Smooth muscle cell (in vitro differentiated cells): ENCODE measurements around the gene NBPF12. TPM values are rescaled to one million over a fixed set of nuclear protein-coding genes. Genes with fewer than 3 reads are reported as not detected.
"Not testable (repeated sequence)": the region's sequence is repeated elsewhere in the genome, so short reads cannot be mapped to it uniquely, and the experiment has no call there.

Experiments
- DNase-seq: peaks from one replicate; lab custom pipeline; 2025; ENCODE audit not compliant: unreplicated experiment; lab: John Stamatoyannopoulos, UW
- H2AFZ ChIP-seq: fragments of 200-600 bp; sonication (generic); 2 replicates; pipeline ENCODE4 v1.6.0; 2016; ENCODE audit warnings: antibody characterized with exemption, low read depth, mild to moderate bottlenecking
- H3F3A ChIP-seq: fragments of 200-600 bp; sonication (generic); 2 replicates; pipeline ENCODE4 v1.6.0; 2017; ENCODE audit warnings: antibody characterized with exemption, low read depth
- H3K27ac ChIP-seq: fragments of 200-600 bp; sonication (generic); 2 replicates; pipeline ENCODE4 v1.5.1; 2016; ENCODE audit warnings: low read depth, mild to moderate bottlenecking
- H3K27me3 ChIP-seq: fragments of 200-600 bp; sonication (generic); 2 replicates; pipeline ENCODE4 v1.6.1; 2016; ENCODE audit warnings: low read depth, mild to moderate bottlenecking
- H3K36me3 ChIP-seq: fragments of 200-600 bp; sonication (generic); 2 replicates; pipeline ENCODE4 v1.5.1; 2016; ENCODE audit warnings: low read depth
- H3K4me1 ChIP-seq: fragments of 200-600 bp; sonication (generic); 2 replicates; pipeline ENCODE4 v1.5.1; 2016; ENCODE audit warnings: low read depth
- H3K4me2 ChIP-seq: fragments of 200-600 bp; sonication (generic); 2 replicates; pipeline ENCODE4 v1.6.0; 2016; ENCODE audit warnings: mild to moderate bottlenecking
- H3K4me3 ChIP-seq: fragments of 200-600 bp; sonication (generic); 2 replicates; pipeline ENCODE4 v1.5.1; 2016; ENCODE audit warnings: mild to moderate bottlenecking
- H3K79me2 ChIP-seq: fragments of 200-600 bp; sonication (generic); 2 replicates; pipeline ENCODE4 v1.6.0; 2016; ENCODE audit warnings: low read depth, mild to moderate bottlenecking
- H3K9ac ChIP-seq: fragments of 200-600 bp; sonication (generic); 2 replicates; pipeline ENCODE4 v1.6.0; 2016; ENCODE audit warnings: low read depth
- H3K9me3 ChIP-seq: fragments of 200-600 bp; sonication (generic); replicated peaks from 2 replicates; pipeline ENCODE4 v1.5.1; 2016; ENCODE audit warnings: low read depth
- H4K20me1 ChIP-seq: fragments of 200-600 bp; sonication (generic); 2 replicates; pipeline ENCODE4 v1.6.0; 2016; ENCODE audit warnings: low read depth
- WGBS: methylation state at CpG from one replicate; pipeline ENCODE4 v1.1.7; 2016; ENCODE audit warnings: low lambda C conversion rate; 5-methylcytosine and 5-hydroxymethylcytosine counted together
- polyA plus RNA-seq: library from polyadenylated mRNA; unstranded; fragments of >200 nt; fragmentation: Nextera tagmentation; extraction: Ambion mirVana; gene quantifications from 2 replicates; pipeline ENCODE4 v1.2.1, GENCODE V29; 2016
- total RNA-seq: library from RNA; depleted of rRNA; stranded (reverse); fragments of >200 nt; gene quantifications from 2 replicates; pipeline ENCODE4 v1.2.3, GENCODE V29; 2014
- TF ChIP-seq, protein P1 (sequence below): fragments of 200-600 bp; sonication (generic); IDR thresholded peaks from 2 replicates; pipeline ENCODE4 v1.5.1; 2017; ENCODE audit warnings: borderline replicate concordance, mild to moderate bottlenecking, antibody characterized with exemption; ENCODE audit not compliant: insufficient read depth, poor library complexity, severe bottlenecking

The NBPF12 gene
- total and polyA plus RNA-seq, 2 experiments from 2014 or later = 2.8 to 5.4 TPM

DNA sequence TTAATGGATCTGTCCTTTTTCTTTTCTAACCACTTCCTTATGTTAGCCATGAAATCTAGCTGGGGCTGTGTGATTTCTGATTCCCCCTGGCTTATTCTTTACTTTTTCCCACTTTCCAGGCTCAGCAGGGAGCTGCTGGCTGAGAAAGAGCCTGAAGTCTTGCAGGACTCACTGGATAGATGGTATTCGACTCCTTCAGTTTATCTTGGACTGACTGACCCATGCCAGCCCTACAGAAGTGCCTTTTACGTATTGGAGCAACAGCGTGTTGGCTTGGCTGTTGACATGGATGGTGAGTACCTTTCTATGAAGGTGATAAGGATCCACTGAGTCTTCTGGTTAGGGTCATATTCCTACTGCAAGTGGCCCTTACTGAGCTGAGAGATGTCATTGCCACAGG, 51.3 kb downstream of the NBPF12 start:
- WGBS = 94% methylated on average over 3 of the region's 3 CpGs
- not testable (repeated sequence) for H3K27ac ChIP-seq, H4K20me1 ChIP-seq, DNase-seq, H3K9me3 ChIP-seq, H3K4me1 ChIP-seq, H3K4me3 ChIP-seq, H3K79me2 ChIP-seq, H3K36me3 ChIP-seq, H3K4me2 ChIP-seq, H3K9ac ChIP-seq, H2AFZ ChIP-seq, H3K27me3 ChIP-seq, H3F3A ChIP-seq

DNA sequence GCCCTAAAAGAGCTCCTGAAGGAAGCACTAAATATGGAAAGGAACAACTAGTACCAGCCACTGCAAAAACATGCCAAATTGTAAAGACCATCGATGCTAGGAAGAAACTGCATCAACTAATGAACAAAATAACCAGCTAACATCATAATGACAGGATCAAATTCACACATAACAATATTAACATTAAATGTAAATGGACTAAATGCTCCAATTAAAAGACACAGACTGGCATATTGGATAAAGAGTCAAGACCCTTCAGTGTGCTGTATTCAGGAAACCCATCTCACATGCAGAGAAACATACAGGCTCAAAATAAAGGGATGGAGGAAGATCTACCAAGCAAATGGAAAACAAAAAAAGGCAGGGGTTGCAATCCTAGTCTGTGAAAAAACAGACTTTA, 70.4 kb downstream of the NBPF12 start:
- H3K4me2 ChIP-seq = not testable (repeated sequence)

DNA sequence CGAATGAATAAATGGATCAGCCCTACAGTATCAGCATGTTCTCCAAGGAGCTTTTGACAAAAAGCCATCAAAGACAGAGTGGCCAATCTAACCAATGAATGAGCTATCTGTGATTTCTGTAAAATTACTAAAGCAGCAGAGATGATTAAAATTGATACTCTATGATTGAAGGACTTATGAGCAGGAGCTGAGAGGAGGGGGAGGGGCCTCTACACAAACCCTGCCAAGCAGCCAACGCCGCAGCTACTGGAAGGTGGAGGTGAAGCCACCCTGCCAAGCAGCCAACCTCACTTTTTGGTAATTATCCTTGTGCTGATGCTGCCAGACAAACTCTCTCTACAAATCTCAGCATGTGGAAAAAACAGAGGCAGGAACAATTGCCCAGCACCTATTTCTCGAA, 88.9 kb downstream of the NBPF12 start:
- H3K9ac ChIP-seq, H3K36me3 ChIP-seq, H3K27me3 ChIP-seq, H4K20me1 ChIP-seq, H2AFZ ChIP-seq, H3K27ac ChIP-seq, H3F3A ChIP-seq, DNase-seq, H3K9me3 ChIP-seq, H3K4me3 ChIP-seq, H3K4me1 ChIP-seq, H3K4me2 ChIP-seq, H3K79me2 ChIP-seq: not testable (repeated sequence)
- 94% methylated on average over 4 of the region's 4 CpGs for WGBS

More for the DNA sequence above, 70.4 kb downstream of the NBPF12 start:
- not testable (repeated sequence) for H3F3A ChIP-seq, H3K4me3 ChIP-seq, H3K27me3 ChIP-seq, H4K20me1 ChIP-seq, H3K27ac ChIP-seq, H3K36me3 ChIP-seq, H3K9me3 ChIP-seq, H3K79me2 ChIP-seq, H3K9ac ChIP-seq, H2AFZ ChIP-seq, DNase-seq, H3K4me1 ChIP-seq
- WGBS = 89% methylated on average over 1 of the region's 1 CpG

DNA sequence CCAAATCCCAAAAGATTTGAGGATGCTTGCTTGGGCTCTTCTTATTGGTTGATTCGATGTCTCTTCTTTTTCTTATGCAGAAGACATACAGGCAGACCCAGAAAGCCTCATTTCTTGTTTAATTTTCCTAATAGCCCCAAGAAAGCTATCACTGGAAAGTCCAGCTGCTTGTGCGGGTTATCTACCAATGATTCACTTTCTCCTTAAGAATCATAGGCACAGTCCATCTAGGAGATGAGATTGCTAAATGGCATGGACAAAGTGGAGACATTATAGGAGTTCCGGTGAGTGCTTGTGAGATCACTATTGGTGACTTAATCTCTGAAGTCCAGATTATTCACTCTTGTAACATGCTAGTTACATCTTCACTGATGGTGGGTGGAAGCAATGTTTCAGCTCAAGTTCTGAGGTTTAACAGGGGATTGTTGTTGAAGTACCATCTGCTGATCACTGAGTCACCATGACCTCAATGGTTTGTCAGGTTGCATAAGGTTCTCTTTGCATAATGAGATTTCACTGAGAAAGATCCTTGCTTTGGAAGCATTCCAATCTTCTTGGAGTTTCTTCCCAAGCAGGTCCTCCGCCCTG, 92.0 kb downstream of the NBPF12 start:
- WGBS = 61% methylated on average over 4 of the region's 4 CpGs
- H3K4me3 ChIP-seq, H4K20me1 ChIP-seq, H3K9ac ChIP-seq, H3K36me3 ChIP-seq, H3K79me2 ChIP-seq, H2AFZ ChIP-seq, H3K4me1 ChIP-seq, H3K4me2 ChIP-seq, H3K9me3 ChIP-seq, H3K27ac ChIP-seq, H3F3A ChIP-seq, H3K27me3 ChIP-seq, DNase-seq: not testable (repeated sequence)

DNA sequence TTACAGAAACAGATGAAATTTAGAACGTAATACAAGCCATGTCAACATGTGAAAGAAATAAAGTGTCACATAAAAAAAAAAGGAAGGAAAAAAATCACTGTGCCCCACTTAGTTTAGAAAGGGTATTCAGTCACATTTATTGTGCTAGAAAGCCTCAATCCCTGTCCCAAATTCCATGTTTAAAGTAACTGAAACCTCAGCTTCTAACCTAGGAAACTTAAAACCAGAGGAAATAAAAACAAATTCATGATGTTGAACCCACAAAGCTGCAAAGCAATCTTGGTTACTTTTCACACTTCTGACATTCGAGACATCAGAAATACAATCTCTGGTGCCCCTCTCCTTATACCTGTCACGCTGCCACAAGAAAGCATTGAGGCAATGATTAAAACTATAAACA, 101.8 kb downstream of the NBPF12 start:
- Histone ChIP-seq H3K4me2 (no peak overlapping the region), H3K4me1 (no peaks in the 10 kb centered on the region), H3F3A (no peaks in the 10 kb centered on the region), H2AFZ (no peak overlapping the region), H3K27me3 (no peaks in the 10 kb centered on the region), H3K36me3 (no peaks in the 10 kb centered on the region), H3K27ac (no peak overlapping the region), H3K9ac (no peak overlapping the region), H3K79me2 (no peaks in the 10 kb centered on the region), H3K4me3 (no peak overlapping the region), H3K9me3 (no peaks in the 10 kb centered on the region), H4K20me1 (no peaks in the 10 kb centered on the region)
- DNase-seq = no peak
- WGBS = 87% methylated on average over 3 of the region's 3 CpGs
- TF ChIP-seq, protein P1, sequence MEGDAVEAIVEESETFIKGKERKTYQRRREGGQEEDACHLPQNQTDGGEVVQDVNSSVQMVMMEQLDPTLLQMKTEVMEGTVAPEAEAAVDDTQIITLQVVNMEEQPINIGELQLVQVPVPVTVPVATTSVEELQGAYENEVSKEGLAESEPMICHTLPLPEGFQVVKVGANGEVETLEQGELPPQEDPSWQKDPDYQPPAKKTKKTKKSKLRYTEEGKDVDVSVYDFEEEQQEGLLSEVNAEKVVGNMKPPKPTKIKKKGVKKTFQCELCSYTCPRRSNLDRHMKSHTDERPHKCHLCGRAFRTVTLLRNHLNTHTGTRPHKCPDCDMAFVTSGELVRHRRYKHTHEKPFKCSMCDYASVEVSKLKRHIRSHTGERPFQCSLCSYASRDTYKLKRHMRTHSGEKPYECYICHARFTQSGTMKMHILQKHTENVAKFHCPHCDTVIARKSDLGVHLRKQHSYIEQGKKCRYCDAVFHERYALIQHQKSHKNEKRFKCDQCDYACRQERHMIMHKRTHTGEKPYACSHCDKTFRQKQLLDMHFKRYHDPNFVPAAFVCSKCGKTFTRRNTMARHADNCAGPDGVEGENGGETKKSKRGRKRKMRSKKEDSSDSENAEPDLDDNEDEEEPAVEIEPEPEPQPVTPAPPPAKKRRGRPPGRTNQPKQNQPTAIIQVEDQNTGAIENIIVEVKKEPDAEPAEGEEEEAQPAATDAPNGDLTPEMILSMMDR = no peak

DNA sequence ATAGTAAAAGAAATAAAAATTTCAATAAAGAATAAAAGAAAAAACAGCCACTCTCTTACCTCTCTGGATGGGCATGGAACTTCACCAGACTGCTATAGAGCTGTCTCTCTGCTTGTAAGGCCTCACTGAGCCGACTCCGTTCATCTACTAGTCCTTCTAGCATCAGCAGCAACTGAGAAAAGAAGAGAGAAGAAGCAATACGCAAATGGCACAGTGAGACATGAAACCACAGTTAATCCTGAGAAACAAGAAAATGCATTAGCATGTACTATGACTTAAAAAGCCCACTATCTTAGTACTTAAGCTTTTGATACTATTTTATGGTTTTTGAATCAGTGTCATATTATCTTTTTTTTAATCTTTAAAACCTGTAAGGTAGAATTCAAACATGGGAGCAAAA, 104.8 kb downstream of the NBPF12 start:
- not testable (repeated sequence) for H3K27me3 ChIP-seq, H3K9me3 ChIP-seq, H3F3A ChIP-seq, H3K4me2 ChIP-seq, H3K79me2 ChIP-seq, H3K9ac ChIP-seq, DNase-seq, H3K4me1 ChIP-seq, H3K36me3 ChIP-seq, H2AFZ ChIP-seq, H3K4me3 ChIP-seq, H4K20me1 ChIP-seq, H3K27ac ChIP-seq
- 84% methylated on average over 3 of the region's 3 CpGs for WGBS

DNA sequence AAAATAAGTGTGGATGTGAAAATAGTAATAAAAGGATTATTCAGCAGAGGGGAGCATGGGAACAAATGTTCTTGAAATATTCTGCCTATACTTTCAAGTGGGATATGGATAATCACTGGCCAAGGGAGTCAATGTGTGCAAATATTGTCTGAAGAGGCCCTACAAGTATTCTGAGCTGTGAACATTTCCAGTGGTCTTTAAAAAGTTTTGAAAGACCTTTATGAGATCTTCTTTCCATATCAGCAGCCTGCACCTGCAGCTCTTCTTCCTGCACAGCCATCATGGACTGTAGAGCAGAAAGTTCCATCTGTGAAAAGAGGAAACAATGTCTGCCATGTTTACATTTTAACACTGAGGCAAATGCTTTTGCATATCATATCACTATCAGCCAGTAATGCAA, 106.4 kb downstream of the NBPF12 start:
- not testable (repeated sequence) for H4K20me1 ChIP-seq, H3K4me3 ChIP-seq, H3K9me3 ChIP-seq, H3F3A ChIP-seq, H3K4me1 ChIP-seq, H3K36me3 ChIP-seq, H3K79me2 ChIP-seq, H3K27ac ChIP-seq, H3K9ac ChIP-seq, H3K27me3 ChIP-seq, H2AFZ ChIP-seq, DNase-seq, H3K4me2 ChIP-seq
